HCT116 (cell line): ENCODE data around the gene GCNT1. TPM values are rescaled to one million over a fixed set of nuclear protein-coding genes. Genes with fewer than 3 reads are reported as not detected.
A peak's percentile ranks its signal among the peaks of the same experiment; 100 is the strongest.

Source experiments
- ATAC-seq: fragments of 200-7000 bp; cut with Tn5 transposase; 2 replicates; pipeline ENCODE4 v1.9.1; 2020; ENCODE audit warnings: mild to moderate bottlenecking, moderate library complexity
- BruUV-seq: library from RNA; stranded (reverse); fragments of 400-500 nt; replicated peaks from 2 replicates; lab custom pipeline; 2021; lab: Mats Ljungman, UMichigan
- CTCF ChIA-PET: fragments of 300-600 bp; sonication (Branson Sonifier 250); formaldehyde crosslinking; loops from one replicate; lab custom pipeline; 2021; ENCODE audit warnings: antibody characterized with exemption; lab: Charles Lee
- POLR2A ChIA-PET: fragments of 300-600, 350-600 bp; sonication (Branson Sonifier 250); formaldehyde crosslinking; loops from one replicate; lab custom pipeline; 2021; ENCODE audit warnings: antibody characterized with exemption; lab: Charles Lee
- RAD21 ChIA-PET, 2 experiments: fragments of 300-600 bp; sonication (Branson Sonifier 250); formaldehyde crosslinking; loops; one replicate each; lab custom pipeline; 2023; ENCODE audit warnings: low total read pairs in 2 of 2; ENCODE audit not compliant: uncharacterized antibody in 2 of 2, unreplicated experiment in 2 of 2, low non-redundant PET in 1 of 2; lab: Charles Lee
- DNase-seq: peaks from one replicate; pipeline ENCODE4 v3.0.0-alpha.2; 2010; ENCODE audit warnings: low read depth, low spot score
- H2AFZ ChIP-seq: fragments of 200-600 bp; shearing (Covaris generic), sonication (generic); 2 replicates; pipeline ENCODE4 v1.6.1; 2017; ENCODE audit warnings: low read depth, mixed run types, mixed read lengths, antibody characterized with exemption, low read length; ENCODE audit not compliant: poor library complexity, severe bottlenecking
- H3K27ac ChIP-seq: 2 replicates; pipeline ENCODE4 v1.5.1; 2012; ENCODE audit warnings: low read depth, low read length
- H3K27me3 ChIP-seq: fragments of 200-600 bp; sonication (generic); 2 replicates; pipeline ENCODE4 v1.6.1; 2016; ENCODE audit warnings: mixed run types, low read length, mixed read lengths; ENCODE audit not compliant: insufficient read depth
- H3K36me3 ChIP-seq, 2 experiments: fragments of 200-500 bp in 1 of 2; fragments of 200-600 bp in 1 of 2; sonication (Bioruptor generic) in 1 of 2; sonication (generic) in 1 of 2; 2 replicates each; pipeline versions ENCODE4 v1.5.1 to v1.6.1; 2014 to 2016; ENCODE audit warnings: low read length in 2 of 2, inconsistent platforms in 1 of 2, mixed read lengths in 1 of 2, mixed run types in 1 of 2; ENCODE audit not compliant: insufficient read depth in 2 of 2, control insufficient read depth in 1 of 2
- H3K4me1 ChIP-seq, 2 experiments: fragments of 200-600 bp in 1 of 2; sonication (generic) in 1 of 2; 2 replicates each; pipeline versions ENCODE4 v1.5.1 to v1.6.1; 2012 to 2017; ENCODE audit warnings: low read length in 2 of 2, inconsistent platforms in 1 of 2, mild to moderate bottlenecking in 1 of 2, mixed read lengths in 1 of 2, mixed run types in 1 of 2, moderate library complexity in 1 of 2; ENCODE audit not compliant: insufficient read depth in 2 of 2, control insufficient read depth in 1 of 2
- H3K4me2 ChIP-seq: fragments of 200-600 bp; sonication (generic); 2 replicates; pipeline ENCODE4 v1.6.1; 2017; ENCODE audit warnings: mixed run types, low read length, mixed read lengths
- H3K4me3 ChIP-seq, 2 experiments: fragments of 200-600 bp in 1 of 2; sonication (generic) in 1 of 2; replicated peaks in 1 of 2; 2 replicates each; pipeline ENCODE4 v1.5.1; 2011 to 2016; ENCODE audit warnings: low read length in 2 of 2, control low read depth in 1 of 2, low read depth in 1 of 2, mild to moderate bottlenecking in 1 of 2, mixed read lengths in 1 of 2, mixed run types in 1 of 2
- H3K79me2 ChIP-seq: fragments of 200-600 bp; sonication (generic); 2 replicates; pipeline ENCODE4 v1.6.1; 2017; ENCODE audit warnings: mild to moderate bottlenecking, mixed run types, low read length, moderate library complexity, mixed read lengths; ENCODE audit not compliant: insufficient read depth
- H3K9ac ChIP-seq: fragments of 200-600 bp; sonication (generic); 2 replicates; pipeline ENCODE4 v1.6.1; 2016; ENCODE audit warnings: low read length, mixed read lengths
- H3K9me2 ChIP-seq: fragments of 200-600 bp; sonication (generic), shearing (Covaris generic); 2 replicates; pipeline ENCODE4 v1.6.1; 2017; ENCODE audit warnings: mixed run types, mild to moderate bottlenecking, moderate library complexity; ENCODE audit not compliant: insufficient read depth
- H3K9me3 ChIP-seq, 2 experiments: fragments of 200-500 bp in 1 of 2; fragments of 200-600 bp in 1 of 2; sonication (Bioruptor generic) in 1 of 2; sonication (generic) in 1 of 2; 2 replicates each; pipeline ENCODE4 v1.6.1; 2014 to 2017; ENCODE audit warnings: low read length in 2 of 2, mixed read lengths in 2 of 2, inconsistent platforms in 1 of 2, low read depth in 1 of 2, mild to moderate bottlenecking in 1 of 2, mixed run types in 1 of 2, moderate library complexity in 1 of 2; ENCODE audit not compliant: control insufficient read depth in 1 of 2, insufficient read depth in 1 of 2
- H4K20me1 ChIP-seq: fragments of 200-600 bp; sonication (generic), shearing (Covaris generic); 2 replicates; pipeline ENCODE4 v1.6.1; 2017; ENCODE audit warnings: mixed run types, mild to moderate bottlenecking, moderate library complexity; ENCODE audit not compliant: insufficient read depth
- CBX3 ChIP-seq: IDR thresholded peaks from 2 replicates; pipeline ENCODE4 v1.6.1; 2012; ENCODE audit warnings: low read depth
- EGR1 ChIP-seq: IDR thresholded peaks from 2 replicates; pipeline ENCODE4 v1.6.1; 2012; ENCODE audit warnings: low read depth
- ELF1 ChIP-seq: IDR thresholded peaks from 2 replicates; pipeline ENCODE4 v1.6.1; 2012; ENCODE audit warnings: low read depth, borderline replicate concordance
- POLR2A ChIP-seq: IDR thresholded peaks from 2 replicates; pipeline ENCODE4 v1.7.0; 2011; ENCODE audit warnings: borderline replicate concordance; ENCODE audit not compliant: insufficient read depth, insufficient read length; ENCODE audit errors: extremely low read depth
- SIN3A ChIP-seq: IDR thresholded peaks from 2 replicates; pipeline ENCODE4 v1.6.1; 2012; ENCODE audit warnings: low read depth
- ZNF274 ChIP-seq: fragments of 200-500 bp; sonication (Bioruptor generic); IDR thresholded peaks from 2 replicates; pipeline ENCODE4 v1.6.1; 2014; ENCODE audit warnings: mild to moderate bottlenecking, low read depth, low read length, inconsistent platforms
- intact Hi-C: fragments of 100-400 bp; cut with micrococcal nuclease; formaldehyde crosslinking; loops from 2 replicates; pipeline ENCODE4 v1.10.0; 2022
- total RNA-seq: library from RNA; stranded (reverse); gene quantifications from one replicate; pipeline ENCODE4 v1.2.1, GENCODE V29; 2021; ENCODE audit not compliant: unreplicated experiment
- TF ChIP-seq, protein P1 (sequence below): IDR thresholded peaks from 2 replicates; pipeline ENCODE4 v1.6.1; 2012
- TF ChIP-seq, protein P2 (sequence below): IDR thresholded peaks from 2 replicates; pipeline ENCODE4 v1.6.1; 2012; ENCODE audit warnings: low read depth

GCNT1 gene
- total RNA-seq, 1 experiment from 2014 or later, result 5.8 TPM

DNA sequence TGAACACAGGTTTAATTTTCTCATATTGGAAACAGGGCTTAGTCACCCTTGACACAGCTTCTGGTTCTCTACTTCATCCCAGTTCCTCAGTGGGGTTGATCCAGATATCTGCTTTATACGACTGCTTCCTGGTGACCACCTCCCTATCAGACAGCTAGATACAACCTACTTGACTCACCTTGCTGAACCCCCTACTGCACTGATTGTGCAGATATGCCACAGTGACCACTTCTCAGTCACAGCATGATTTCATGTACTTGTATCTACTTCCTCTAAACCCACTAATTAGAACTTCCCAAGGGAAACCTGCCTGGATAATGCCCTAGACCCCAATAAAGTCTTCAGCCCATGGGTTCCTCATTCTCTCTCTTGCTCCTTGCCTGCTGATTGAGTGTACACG lies 46.3 kb upstream of the GCNT1 start:
- RAD21 ChIA-PET, result no interaction called here
- Histone ChIP-seq H2AFZ (peak overlapping the region; percentile 75), H3K4me1 (no peaks in the 10 kb centered on the region), H4K20me1 (no peaks in the 10 kb centered on the region), H3K27me3 (no peaks in the 10 kb centered on the region), H3K27ac (no peak overlapping the region), H3K9ac (no peak overlapping the region), H3K79me2 (no peaks in the 10 kb centered on the region), H3K4me3 (no peak overlapping the region), H3K9me3 (no peaks in the 10 kb centered on the region), H3K4me2 (no peak overlapping the region), H3K9me2 (0 out of 2 replicates have a peak, but pooled peaks cover 4% of the 10 kb centered on the region), H3K36me3 (no peaks in the 10 kb centered on the region)
- no peak for DNase-seq
- no peak for ATAC-seq
- intact Hi-C loops, result no loop called here
- BruUV-seq, result no TSS peak
- TF ChIP-seq ZNF274 (no peak), POLR2A (no peak), CBX3 (no peak), SIN3A (no peak), ELF1 (no peak), EGR1 (no peak)
- TF ChIP-seq, protein P1, sequence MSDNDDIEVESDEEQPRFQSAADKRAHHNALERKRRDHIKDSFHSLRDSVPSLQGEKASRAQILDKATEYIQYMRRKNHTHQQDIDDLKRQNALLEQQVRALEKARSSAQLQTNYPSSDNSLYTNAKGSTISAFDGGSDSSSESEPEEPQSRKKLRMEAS, result no peak
- POLR2A ChIA-PET, result no interaction called here
- CTCF ChIA-PET, result no interaction called here

DNA sequence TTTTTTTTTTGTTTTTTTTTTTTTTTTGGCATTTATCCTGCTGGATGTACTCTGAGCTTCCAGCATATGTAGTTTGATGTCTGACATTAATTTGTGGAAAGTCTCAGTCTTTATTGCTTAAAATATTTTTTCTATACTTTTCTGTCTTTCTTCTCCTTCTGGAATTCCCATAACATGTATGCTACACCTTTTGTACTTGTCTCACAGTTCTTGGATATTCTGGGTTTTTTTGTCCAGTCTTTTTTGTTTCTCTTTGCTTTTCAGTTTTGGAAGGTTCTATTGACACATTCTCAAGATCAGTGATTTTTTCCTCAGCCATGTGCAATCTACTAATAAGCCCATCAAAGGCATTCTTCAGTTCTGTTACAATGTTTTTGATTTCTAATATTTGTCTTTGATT lies 45.3 kb upstream of the GCNT1 start:
- BruUV-seq, result no TSS peak
- POLR2A ChIA-PET, result no interaction called here
- Histone ChIP-seq H3K36me3 (no peaks in the 10 kb centered on the region), H3K79me2 (no peaks in the 10 kb centered on the region), H2AFZ (no peak overlapping the region), H3K4me2 (no peak overlapping the region), H3K4me1 (no peaks in the 10 kb centered on the region), H3K9me3 (no peaks in the 10 kb centered on the region), H3K4me3 (no peak overlapping the region), H3K27ac (no peak overlapping the region), H3K27me3 (no peaks in the 10 kb centered on the region), H3K9ac (no peak overlapping the region), H3K9me2 (0 out of 2 replicates have a peak, but pooled peaks cover 4% of the 10 kb centered on the region), H4K20me1 (no peaks in the 10 kb centered on the region)
- CTCF ChIA-PET, result no interaction called here
- RAD21 ChIA-PET, result no interaction called here
- ATAC-seq (no peak), DNase-seq (no peak)
- TF ChIP-seq, protein P2, sequence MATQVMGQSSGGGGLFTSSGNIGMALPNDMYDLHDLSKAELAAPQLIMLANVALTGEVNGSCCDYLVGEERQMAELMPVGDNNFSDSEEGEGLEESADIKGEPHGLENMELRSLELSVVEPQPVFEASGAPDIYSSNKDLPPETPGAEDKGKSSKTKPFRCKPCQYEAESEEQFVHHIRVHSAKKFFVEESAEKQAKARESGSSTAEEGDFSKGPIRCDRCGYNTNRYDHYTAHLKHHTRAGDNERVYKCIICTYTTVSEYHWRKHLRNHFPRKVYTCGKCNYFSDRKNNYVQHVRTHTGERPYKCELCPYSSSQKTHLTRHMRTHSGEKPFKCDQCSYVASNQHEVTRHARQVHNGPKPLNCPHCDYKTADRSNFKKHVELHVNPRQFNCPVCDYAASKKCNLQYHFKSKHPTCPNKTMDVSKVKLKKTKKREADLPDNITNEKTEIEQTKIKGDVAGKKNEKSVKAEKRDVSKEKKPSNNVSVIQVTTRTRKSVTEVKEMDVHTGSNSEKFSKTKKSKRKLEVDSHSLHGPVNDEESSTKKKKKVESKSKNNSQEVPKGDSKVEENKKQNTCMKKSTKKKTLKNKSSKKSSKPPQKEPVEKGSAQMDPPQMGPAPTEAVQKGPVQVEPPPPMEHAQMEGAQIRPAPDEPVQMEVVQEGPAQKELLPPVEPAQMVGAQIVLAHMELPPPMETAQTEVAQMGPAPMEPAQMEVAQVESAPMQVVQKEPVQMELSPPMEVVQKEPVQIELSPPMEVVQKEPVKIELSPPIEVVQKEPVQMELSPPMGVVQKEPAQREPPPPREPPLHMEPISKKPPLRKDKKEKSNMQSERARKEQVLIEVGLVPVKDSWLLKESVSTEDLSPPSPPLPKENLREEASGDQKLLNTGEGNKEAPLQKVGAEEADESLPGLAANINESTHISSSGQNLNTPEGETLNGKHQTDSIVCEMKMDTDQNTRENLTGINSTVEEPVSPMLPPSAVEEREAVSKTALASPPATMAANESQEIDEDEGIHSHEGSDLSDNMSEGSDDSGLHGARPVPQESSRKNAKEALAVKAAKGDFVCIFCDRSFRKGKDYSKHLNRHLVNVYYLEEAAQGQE, result no peak
- intact Hi-C loops, result no loop called here
